NCI-H2171 (cell line): ENCODE data around the gene SNTG2.
"Not testable (repeated sequence)": the region's sequence is repeated elsewhere in the genome, so short reads cannot be mapped to it uniquely, and the experiment has no call there.

Source experiments
- DNase-seq: peaks from one replicate; lab custom pipeline; 2025; lab: John Stamatoyannopoulos, UW

Gene SNTG2

DNA sequence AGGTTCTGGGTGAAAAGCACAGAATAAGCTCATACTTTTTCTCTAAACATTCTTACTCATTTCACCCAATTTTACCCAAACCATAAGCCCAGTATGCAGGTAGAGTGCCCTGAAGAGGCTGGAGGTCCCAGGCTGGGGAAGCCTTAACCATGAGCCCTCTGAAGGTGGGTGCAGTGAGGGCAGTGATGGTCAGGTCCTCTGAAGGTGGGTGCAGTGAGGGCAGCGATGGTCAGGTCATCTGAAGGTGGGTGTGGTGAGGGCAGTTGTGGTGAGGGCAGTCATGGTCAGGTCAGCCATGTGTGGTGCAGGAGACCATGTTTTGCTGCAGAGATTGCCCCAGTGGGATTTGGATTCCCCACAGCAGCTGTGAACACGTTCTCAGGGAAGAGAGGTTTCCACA is 148.8 kb downstream of the SNTG2 start:
- DNase-seq, result no peak

DNA sequence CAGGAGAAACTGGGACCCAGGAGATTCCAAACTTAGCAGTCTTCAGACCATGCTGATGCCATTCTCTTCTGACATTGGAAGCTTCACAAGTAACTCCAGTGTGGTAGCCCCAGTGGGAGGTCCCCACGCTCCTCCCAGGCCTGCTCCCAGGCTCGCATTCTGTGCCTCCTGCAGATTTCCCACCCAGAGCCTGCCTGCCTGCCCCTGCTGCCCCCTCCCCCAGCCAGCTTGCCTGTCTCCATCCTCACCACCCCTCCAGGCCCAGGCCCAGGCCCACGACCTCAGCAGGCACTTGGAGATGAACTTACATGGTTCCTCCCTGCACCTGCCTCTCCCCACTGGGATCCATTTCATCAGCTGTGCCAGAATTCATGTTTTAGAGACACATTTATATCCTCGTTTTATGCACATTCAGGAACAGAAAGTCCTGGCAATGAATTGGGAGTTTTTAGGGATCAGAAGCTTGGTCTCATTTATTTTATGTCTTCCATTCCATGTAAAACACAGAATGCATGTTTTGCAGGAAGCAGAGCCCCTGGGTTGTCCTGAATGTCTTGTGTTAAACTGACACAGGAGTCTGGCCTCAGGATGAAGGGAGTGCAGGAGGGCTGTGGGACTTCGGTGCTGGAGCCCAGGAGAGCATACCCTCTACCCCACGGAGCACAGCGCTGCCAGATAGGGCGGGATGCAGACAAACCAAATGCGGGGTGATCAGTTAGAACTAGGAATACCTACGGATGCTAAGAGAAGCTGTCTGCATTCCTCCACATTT is 150.5 kb downstream of the SNTG2 start:
- no peak for DNase-seq

DNA sequence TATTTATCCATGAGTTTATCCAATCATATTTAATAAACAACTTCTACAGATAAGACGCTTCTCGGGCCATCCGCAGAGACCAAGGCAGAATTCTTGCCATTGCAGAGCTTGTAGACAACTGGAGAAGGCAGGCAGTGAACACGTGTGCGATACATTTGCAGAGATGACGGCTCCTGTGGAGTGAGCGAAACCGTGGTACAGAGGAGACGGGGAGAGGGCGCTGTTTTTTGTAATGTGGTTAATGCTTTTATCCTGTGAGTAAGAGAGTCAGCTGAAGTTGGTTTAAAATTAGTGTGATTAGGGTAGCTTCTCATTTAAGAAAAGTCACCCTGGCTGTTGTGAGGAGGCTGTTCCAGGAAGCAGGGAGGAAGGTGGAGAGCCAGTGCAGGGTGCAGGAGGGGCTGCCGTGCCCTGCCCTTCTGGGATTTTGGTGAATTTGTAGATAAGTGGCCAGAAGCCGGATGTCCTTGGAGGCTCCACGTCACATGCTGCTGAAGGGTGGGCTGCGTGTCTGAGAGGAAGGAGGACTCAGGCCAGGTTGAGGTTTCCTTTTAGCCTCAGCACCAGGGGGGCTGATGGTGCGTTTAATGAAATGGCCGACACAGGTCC is 151.4 kb downstream of the SNTG2 start:
- no peak for DNase-seq

DNA sequence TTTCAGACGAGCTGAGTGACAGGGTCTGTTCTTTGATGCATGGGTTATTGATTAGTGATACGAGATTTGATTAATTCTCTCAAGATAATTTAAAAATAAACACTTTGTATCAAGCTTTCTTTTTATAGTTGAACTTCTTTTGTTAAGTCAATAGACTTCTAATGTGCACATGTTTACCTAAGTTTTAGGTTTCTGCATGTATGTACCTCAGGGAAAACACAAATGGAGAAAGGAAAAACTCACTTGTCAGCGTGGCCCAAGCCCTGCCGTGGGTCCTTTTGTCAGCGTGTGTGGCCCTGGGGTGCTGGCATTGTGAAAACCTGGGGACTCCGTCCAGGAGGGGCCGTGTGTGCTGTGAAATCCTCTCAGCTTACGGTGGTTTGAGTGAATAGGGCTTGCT is 153.7 kb downstream of the SNTG2 start:
- DNase-seq, result no peak

DNA sequence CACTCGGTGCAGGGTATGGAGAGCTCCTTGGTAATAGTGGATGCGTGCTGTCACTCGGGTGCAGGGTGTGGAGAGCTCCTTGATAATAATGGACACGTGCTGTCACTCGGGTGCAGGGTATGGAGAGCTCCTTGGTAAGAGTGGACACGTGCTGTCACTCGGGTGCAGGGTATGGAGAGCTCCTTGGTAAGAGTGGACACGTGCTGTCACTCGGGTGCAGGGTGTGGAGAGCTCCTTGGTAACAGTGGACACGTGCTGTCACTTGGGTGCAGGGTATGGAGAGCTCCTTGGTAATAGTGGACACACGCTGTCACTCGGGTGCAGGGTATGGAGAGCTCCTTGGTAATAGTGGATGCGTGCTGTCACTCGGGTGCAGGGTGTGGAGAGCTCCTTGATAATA is 155.7 kb downstream of the SNTG2 start:
- not testable (repeated sequence) for DNase-seq

DNA sequence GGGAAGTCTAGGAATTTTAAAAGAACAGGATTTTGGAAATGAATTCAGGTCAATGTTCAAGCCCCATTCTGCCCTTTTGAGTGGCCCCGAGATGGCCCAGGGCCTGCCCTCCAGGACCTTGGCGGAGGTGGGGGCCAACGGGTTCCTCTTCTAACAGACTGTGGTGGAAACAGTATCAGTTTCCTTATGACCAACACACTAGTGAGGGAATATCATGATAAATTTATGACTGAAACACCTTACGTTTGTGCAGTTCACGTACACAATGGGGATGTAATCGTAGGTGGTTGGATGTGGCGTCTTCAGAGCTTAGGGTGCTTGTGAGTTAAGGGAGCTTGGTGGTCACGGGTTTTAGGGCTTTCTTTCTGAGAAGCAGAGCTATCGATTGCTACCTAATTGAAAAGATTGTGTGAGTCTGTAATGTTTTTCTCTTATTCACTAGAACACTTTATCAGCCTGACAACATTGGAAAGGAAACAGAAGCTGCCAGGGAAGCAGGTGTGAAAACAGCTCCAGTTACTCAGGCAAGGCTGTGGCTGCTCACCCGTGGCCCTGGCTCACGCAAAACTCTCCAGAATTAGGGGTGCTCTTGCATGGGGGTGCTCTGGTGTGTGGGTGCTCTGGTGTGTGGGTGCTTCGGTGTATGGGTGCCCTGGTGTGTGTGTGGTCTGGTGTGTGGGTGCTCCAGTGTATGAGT is 165.3 kb downstream of the SNTG2 start:
- no peak for DNase-seq

DNA sequence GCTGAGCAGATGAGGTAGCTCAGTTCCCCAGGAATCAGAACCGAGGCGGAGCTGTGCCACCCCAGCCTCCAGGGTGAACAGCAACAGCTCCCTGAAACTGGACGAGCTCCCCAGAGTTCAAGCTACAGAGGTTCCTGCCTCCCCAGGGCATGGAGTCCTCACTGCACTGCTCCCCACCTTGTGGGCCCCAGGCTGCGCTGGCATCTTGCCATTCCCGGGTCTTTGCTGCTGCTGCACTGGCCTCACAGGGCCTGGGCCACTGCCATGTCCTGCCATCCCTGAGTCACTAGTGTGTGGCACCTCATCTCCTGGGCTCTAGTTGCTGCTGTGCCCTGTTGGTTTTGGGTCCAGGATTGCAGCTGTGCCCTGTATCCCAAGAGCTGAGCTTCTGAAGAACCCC is 166.9 kb downstream of the SNTG2 start:
- no peak for DNase-seq

DNA sequence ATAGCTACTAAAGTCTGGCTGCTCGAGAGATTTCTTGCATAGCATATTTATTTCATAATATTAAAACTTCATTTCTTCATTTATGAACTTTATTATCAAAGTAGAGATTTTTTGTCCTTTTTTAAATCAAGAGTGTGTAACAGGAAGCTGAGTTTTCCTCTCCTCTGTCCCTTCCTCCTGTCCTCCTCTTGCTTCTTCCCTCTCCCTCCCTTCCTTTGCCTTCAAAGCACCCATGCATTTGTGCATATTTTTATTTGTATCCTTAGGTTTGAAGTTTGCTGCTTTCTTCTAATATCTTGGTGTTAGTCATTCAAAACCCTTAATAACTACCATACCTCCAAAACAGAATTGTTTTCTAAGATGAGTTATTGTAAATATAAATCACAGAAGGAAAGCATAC is 174.6 kb downstream of the SNTG2 start:
- no peak for DNase-seq

DNA sequence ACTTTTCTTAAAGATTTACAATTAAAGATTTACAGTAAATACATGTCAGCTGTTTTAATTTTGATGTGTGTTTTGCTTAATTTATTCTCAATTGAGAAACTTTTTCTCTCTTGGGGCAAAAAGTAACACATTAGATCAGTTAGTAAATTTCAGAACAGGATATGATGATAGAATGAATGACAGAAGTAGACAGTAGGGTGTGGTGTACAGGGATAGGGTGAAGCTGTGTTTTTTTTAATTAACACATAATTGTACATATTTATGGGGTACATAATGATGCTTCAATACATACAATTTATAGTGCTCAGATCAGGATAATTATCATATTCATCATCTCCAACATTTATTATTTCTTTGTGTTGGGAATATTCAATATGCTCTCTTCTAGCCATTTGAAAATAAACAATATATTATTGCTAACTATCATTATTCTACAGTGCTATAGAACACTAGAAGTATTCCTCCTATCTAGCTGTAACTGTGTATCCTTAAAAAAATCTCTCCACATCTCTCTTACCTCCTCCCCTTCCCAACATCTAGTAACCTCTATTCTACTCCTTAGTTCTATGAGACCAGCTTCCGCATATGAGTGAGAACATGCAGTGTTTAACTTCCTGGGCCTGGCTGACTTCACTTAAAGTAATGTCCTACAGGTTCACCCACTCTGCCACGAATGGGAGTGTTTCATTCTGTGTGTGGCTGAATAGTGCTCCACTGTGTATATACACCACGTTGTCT is 175.2 kb downstream of the SNTG2 start:
- DNase-seq, result no peak

DNA sequence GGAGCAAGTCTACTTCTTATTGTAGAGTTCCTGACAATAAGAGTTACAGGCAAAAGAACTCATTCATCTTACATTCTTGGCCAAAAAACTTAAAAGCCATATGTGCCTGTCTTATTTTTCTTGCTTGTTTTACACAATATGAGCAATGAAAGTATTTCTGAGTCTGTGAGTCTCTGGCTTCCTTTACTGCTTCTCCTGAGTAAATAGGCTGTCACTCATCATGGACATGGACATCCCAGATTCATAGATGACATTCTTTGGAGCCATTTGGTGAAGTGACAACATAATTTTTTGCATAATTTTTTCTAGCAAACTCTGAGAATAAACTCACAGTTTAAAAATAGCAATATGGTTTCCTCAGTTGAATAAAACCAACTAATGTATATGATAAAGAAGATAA is 179.3 kb downstream of the SNTG2 start:
- no peak for DNase-seq

DNA sequence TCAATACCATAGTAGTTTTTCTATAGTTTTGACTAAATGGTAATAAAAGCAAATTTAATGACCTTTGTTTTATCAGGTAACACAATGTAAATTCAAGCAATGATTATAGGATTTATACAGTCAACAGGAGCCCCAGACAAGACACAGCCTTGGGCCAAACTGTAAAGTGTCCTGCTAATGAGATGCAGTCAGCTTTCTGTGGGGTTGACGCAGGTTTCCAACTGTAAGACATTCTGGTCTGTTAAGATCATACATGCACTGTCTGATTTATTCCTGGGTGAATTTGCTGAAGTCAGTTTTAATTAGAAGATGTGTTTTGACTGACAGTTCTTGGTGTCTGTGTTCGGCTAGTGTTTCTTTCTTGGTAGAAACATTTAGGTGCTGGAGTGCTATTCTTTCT is 180.3 kb downstream of the SNTG2 start:
- DNase-seq, result no peak

DNA sequence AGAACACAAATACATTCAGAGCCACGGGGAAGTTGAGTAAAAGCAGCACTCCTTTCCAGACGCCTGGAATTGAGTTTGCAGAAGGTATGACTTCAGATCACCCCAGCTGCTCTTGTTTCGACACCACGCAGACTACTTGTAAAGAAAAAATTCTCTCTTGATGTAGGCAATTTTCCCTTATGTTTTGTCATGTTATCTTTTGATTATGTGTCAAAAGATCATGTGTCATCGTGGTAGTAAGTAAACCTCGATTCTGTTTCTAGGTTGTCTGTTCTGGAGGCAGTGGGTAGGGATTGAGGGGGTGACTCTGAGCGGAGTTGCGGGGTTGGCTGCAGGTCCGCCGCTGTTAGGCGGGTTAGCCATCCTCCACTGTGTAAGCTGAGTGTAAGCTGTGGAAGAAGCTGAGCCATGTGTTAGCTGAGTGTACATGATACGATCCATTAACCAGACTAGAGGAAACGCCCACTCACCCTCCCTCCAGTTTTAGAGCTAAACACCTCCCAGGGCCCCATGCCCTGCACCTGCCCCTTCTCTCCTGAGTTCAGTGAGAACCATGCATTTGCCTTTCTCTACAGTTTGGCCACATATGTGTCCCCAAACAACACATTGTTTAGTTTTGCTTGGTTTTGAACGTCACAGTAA is 181.8 kb downstream of the SNTG2 start:
- peak; percentile 95 for DNase-seq

DNA sequence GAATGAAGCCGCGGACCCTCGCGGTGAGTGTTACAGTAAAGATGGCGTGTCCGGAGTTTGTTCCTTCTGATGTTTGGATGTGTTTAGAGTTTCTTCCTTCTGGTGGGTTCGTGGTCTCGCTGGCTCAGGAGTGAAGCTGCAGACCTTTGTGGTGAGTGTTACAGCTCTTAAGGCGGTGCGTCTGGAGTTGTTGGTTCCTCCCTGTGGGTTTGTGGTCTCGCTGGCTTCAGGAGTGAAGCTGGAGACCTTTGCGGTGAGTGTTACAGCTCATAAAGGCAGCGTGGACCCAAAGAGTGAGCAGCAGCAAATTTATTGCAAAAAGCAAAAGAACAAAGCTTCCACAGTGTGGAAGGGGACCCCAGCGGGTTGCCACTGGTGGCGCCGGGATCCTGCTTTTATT is 183.2 kb downstream of the SNTG2 start:
- not testable (repeated sequence) for DNase-seq

DNA sequence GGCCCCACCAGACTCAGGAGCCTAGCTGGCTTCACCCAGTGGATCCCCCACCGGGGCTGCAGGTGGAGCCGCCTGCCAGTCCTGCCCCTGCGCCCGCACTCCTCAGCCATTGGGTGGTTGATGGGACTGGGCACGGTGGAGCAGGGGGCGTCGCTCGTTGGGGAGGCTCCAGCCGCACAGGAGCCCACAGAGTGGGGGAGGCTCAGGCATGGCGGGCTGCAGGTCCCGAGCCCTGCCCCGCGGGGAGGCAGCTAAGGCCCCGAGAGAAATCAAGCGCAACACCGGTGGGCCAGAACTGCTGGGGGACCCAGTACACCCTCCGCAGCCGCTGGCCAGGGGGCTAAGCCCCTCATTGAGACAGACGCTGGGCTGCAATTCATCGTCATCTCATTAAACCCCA is 184.0 kb downstream of the SNTG2 start:
- DNase-seq, result no peak

DNA sequence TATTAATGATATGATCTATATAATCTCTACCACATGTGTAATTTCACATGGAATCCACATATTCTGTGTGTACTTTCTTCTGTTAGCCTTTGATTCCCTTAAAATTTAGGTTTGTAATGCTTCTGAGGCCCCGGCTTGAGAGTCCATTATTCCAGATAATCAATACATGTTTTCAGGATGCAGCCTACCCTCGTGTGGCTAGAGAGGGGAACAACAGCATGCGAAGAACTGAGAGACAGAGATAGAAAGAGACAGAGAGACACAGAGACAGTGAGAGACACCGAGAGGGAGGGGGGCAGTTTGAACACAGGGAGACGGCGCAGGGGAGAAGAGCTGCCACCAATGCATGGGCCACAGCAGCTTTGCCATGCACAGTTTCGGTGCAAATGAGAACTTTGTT is 185.4 kb downstream of the SNTG2 start:
- no peak for DNase-seq

DNA sequence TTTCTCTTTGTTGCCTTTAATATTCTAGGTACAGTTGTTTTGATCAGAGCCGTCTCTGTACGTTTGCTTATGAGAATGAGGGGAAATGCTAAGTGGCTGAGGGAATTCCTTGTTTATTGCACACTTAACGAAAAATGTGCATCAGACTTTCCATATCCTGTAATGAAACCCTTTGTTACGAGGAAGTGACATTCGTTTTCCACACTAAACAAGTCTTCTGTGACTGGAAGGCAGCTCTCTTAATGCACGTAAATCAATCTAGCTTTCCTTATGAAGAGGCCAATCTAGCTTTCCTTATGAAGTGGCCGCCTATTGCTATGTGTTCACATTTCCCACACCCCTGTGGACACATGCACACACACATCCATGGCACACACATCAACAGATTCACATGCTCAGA is 186.2 kb downstream of the SNTG2 start:
- DNase-seq, result no peak

DNA sequence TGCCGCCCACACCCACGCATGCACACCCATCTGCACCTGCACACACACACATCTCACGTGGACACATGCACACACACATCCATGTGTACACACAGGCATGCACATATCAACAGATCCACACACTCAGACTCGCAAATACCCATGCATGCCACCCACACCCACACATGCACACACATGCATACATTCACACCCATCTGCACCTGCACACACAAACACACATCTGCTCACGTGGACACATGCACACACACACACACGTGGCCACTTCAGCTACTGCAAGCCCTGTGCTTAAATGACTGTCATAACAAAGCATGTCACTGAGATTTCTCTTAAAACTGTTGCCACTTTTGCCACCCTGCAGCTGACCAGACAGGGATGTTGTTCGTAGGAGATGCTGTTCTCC is 186.6 kb downstream of the SNTG2 start:
- DNase-seq, result no peak

DNA sequence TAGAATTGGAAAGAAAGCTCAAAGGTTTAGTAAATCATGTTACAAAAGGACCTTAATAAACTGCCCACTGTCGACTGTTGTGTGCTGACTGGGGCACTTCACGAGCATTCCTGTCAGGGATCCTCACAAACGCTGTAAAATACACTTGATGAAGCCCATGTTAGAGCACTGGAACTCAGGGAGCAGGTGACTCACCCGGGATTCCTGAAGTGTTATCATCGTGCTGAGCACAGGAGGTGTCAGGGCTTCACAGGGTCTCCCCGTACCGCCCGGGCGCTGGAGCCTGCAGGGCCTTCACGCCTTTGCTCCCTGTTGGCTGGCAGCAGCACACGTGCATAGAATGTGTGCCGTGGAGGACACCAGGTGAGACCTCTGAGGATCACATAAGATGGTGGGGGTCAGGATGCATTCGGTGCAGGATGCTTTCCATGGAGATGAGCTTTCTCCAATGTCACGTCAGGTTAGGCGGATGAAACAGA is 187.3 kb downstream of the SNTG2 start:
- no peak for DNase-seq

DNA sequence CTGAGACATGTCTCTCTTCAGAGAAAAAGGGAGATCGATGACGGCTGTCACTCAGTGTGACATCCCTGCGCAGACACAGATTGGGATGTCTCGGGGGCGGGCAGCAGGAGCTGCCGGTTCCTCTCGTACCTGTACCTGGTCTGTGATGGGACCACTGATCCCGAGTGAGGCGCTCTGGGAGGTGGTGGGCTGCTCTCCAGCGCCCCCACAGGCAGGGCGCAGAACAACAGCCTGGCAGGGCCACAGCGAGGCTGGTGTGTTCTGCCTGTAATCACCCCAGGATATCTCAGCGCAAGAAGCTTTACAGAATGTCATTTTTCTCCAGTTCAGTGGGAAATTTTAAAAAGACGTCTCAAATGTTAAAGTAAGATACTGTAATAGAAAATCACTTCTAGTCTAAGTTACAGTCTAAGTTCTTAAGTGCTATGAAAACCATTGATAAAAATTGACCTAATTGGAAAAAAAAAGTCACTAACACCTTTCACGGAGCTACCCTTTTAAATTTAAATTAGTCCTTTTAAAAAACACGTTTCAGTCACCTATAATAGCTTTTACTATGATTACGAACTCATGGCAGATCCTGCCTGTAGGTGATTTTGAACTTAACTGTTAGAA is 189.8 kb downstream of the SNTG2 start:
- no peak for DNase-seq

DNA sequence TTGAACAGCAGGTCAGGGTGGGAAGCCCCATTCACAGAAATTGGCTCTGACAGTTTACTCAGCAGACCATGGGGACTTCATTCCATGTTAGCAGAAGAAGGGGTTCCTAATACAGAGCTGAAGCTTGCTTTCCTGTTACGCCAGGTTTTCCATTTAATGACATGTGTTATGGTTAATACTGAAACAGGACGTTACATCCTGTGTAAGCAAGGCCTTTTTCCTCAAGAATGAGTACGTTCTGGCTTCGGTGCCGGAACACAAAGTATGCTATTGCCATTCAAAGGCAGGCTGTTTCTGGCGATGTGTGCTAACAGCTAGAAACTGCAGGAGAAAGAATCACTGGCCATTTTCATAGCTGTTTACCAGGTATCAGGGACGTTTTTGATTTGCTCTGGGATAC is 190.4 kb downstream of the SNTG2 start:
- DNase-seq, result no peak

DNA sequence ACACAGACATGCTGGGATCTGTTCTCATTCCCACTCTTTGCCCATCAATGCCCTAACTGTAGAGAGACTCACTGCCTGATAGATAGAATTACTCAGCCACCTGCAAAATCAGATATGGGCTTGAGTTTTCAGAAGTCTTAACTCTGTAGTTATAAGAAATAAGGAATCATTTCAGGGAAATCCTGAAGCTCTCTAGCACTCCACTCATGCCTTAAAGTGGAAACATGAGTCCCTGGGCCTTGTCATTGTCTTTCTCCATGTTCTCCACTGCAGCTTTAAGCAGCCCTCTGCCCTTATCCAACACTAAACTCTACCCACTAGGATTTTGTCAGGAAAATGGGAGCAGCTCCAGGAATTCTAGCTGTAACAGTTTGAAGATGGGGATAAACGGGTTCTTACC is 192.5 kb downstream of the SNTG2 start:
- DNase-seq, result no peak
